ENCODE results near the gene ATN1. TPM values are rescaled to one million over a fixed set of nuclear protein-coding genes. Genes with fewer than 3 reads are reported as not detected.
"Not testable (repeated sequence)": the region's sequence is repeated elsewhere in the genome, so short reads cannot be mapped to it uniquely, and the experiment has no call there.

Gene ATN1
- total RNA-seq, 1 donor, result 16.4 TPM

DNA sequence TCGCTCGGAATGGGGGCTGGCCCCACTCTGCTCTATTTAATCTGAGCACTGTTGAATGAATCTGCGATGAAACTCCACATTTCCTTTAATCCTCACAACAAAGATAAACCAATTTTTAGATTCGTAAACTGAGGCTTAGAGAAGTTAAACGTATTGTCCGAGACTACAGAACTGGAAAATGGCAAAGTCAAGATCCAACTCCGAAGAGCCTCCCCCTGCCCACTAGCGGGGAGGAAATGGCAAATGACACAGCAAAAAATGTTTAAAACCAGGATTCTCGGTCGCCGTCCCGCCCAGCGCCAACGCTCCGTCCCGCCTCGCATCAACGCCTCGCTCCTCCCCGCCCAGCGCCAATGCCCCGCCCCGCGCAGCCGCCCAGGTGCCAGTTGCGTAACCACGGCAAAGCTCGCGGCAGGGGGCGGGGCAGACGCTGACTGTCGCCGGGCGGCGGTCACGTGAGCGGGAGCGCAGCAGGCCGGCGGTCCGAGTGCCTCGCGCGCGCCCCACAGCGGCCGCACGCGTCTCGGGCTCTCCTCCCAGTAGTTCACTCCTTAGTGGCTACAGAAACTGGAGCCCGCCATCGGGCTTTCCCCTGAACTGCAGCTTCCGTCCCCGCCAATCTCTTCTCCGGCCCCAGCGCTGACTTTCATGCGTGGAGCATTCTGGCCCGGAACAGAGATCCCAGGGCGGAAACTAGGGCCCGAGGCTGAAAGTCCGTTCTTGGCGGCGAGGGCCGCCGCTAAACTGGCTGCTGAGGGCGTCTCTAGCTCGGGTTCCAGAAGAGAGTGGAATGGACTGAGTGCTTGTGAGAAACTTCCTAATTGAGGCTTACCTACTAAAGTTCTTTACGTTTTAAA lies 36.7 kb upstream of the ATN1 start:
- peak; percentile 97 for DNase-seq (ENCODE audit: low read depth)
- TF ChIP-seq, protein P1, sequence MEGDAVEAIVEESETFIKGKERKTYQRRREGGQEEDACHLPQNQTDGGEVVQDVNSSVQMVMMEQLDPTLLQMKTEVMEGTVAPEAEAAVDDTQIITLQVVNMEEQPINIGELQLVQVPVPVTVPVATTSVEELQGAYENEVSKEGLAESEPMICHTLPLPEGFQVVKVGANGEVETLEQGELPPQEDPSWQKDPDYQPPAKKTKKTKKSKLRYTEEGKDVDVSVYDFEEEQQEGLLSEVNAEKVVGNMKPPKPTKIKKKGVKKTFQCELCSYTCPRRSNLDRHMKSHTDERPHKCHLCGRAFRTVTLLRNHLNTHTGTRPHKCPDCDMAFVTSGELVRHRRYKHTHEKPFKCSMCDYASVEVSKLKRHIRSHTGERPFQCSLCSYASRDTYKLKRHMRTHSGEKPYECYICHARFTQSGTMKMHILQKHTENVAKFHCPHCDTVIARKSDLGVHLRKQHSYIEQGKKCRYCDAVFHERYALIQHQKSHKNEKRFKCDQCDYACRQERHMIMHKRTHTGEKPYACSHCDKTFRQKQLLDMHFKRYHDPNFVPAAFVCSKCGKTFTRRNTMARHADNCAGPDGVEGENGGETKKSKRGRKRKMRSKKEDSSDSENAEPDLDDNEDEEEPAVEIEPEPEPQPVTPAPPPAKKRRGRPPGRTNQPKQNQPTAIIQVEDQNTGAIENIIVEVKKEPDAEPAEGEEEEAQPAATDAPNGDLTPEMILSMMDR (IDR thresholded peaks at IDR 0.05; ENCODE audit: insufficient read depth, low read depth, low read length), result peak; percentile 73
- peak overlapping the region; percentile 60 for H3K4me3 ChIP-seq (ENCODE audit: low read depth, low read length)

DNA sequence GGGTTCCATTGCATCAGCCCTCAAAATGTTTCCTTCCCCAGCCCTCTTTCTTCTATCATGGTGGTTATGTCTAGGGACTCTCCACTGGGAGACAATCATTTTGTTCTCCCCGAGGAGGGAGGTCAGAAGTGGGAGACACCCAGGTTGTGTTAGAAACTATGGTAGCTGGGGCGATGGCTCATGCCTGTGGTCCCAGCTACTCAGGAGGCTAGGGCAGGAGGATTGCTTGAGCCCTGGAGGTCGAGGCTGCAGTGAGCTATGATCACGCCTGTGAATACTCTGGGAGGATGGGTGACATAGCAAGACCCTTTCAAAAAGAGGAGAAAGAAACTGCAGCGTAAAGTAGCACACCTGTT lies 36.1 kb upstream of the ATN1 start:
- no peak for DNase-seq (ENCODE audit: low read depth)
- TF ChIP-seq, protein P1 (IDR thresholded peaks at IDR 0.05; ENCODE audit: insufficient read depth, low read depth, low read length), result no peak
- peak overlapping the region; percentile 60 for H3K4me3 ChIP-seq (ENCODE audit: low read depth, low read length)

GRCh38 chr12:6892683-6893082 lies 35.1 kb upstream of the ATN1 start:
- not testable (repeated sequence) for DNase-seq (ENCODE audit: low read depth); H3K4me3 ChIP-seq (ENCODE audit: low read depth, low read length)

DNA sequence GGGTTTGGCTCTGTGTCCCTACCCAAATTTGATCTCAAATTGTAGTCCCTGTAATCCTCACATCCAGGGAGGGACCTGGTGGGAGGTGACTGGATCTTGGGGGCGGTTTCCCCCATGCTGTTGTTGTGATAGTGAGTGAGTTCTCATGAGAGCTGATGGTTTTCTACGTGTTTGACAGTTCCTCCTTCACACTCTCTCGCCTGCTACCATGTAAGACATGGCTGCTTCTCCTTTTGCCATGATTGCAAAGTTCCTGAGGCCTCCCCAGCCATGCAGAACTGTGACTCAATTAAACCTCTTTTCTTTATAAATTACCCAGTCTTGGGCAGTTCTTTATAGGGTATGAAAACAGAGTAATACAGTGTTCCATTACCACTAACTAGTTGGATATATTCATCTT lies 33.4 kb upstream of the ATN1 start:
- TF ChIP-seq, protein P1 (IDR thresholded peaks at IDR 0.05; ENCODE audit: insufficient read depth, low read depth, low read length), result no peak
- H3K4me3 ChIP-seq (ENCODE audit: low read depth, low read length), result no peak overlapping the region
- DNase-seq (ENCODE audit: low read depth), result no peak

DNA sequence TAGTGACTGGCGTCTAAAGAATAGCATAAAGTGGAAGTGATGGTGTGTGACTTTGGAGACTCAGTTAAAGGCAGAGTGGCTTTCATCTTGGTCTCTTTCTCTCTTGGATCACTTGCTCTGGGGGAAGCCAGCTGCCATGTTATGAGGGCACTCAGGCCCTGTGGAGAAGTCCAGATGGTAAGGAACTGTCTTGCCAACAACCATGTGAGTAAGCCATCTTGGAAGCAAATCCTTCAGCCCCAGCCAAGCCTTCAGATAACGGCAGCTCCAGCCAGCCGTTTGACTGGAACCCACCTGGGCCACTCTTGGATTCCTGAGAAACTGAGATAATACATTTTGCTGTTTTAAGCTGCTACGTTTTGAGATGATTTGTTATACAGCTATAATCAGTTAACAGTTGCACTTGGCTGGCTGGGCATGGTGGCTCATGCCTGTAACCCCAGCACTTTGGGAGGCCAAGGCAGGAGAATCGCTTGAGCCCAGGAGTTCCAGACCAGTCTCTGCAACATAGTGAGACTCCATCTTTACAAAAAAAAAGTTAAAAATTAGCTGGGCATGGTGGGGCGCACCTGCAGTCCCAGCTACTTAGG lies 30.8 kb upstream of the ATN1 start:
- DNase-seq (ENCODE audit: low read depth), result no peak
- H3K4me3 ChIP-seq (ENCODE audit: low read depth, low read length), result no peak overlapping the region
- TF ChIP-seq, protein P1 (IDR thresholded peaks at IDR 0.05; ENCODE audit: insufficient read depth, low read depth, low read length), result no peak

DNA sequence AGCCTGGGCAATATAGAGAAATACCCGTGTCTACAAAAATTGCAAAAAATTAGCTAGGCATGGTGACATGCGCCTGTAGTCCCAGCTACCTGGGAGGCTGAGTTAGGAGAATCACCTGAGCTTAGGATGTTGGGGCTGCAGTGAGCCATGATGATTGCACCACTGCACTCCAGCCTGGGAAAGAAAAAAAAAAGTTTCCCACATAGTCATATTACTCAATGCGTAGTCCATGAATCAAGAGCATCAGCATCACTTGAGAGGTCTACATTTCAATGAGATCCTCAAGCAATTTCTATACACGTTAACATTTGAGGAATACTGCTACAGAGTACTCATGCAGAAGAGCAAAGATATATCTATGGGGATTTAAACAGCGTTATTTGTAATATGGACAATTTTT lies 28.3 kb upstream of the ATN1 start:
- no peak overlapping the region for H3K4me3 ChIP-seq (ENCODE audit: low read depth, low read length)
- TF ChIP-seq, protein P1 (IDR thresholded peaks at IDR 0.05; ENCODE audit: insufficient read depth, low read depth, low read length), result no peak
- no peak for DNase-seq (ENCODE audit: low read depth)

DNA sequence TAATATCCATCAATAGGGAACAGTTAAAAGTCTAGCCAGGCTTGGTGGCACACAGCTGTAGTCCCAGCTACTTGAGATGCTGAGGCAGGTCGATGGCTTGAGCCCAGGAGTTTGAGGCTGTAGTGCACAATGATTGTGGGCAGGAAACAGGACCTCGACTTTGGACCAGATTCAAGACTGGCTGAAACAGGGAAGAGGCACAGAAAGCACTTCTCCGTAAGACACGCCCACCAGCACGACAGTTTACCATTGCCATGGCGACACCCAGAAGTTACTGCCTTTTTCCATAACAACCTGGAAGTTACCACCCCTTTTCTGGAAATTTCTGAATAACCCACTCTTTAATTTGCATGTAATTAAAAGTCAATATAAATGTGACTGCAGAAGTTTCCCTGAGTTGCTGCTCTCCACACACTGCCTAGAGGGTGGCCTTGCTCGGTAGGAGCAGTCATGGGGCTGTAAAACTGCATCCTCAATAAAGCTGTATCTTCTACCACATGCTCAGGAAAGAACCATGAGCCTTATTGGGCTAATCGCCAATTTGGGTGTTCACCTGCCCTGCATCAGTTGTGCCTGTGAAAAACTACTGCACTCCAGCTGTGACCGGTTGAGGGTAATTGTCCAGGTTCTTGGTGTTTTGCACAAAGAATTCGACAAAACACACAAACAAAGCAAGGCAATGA lies 27.8 kb upstream of the ATN1 start:
- DNase-seq (ENCODE audit: low read depth), result peak; percentile 57
- TF ChIP-seq, protein P1 (IDR thresholded peaks at IDR 0.05; ENCODE audit: insufficient read depth, low read depth, low read length), result no peak
- H3K4me3 ChIP-seq (ENCODE audit: low read depth, low read length), result no peak overlapping the region
